PFSK-1 (cell line): ENCODE data around the gene ARRDC2.

Experiments used
- FOXP2 ChIP-seq: optimal IDR thresholded peaks from 2 replicates; pipeline ENCODE3; 2011; ENCODE audit warnings: borderline replicate concordance, control low read depth, inconsistent platforms; ENCODE audit not compliant: insufficient read depth; ENCODE audit errors: extremely low read length, extremely low read depth
- POLR2AphosphoS5 ChIP-seq: IDR thresholded peaks from 2 replicates; pipeline ENCODE4 v1.6.1; 2012; ENCODE audit warnings: low read depth, mild to moderate bottlenecking, control low read depth, low read length, moderate library complexity
- SIN3A ChIP-seq: IDR thresholded peaks from 2 replicates; pipeline ENCODE4 v1.6.1; 2012; ENCODE audit warnings: mild to moderate bottlenecking, low read length, moderate library complexity, borderline replicate concordance; ENCODE audit not compliant: insufficient read depth
- TAF1 ChIP-seq: IDR thresholded peaks from 2 replicates; pipeline ENCODE4 v1.6.1; 2012; ENCODE audit warnings: low read length, control low read depth, borderline replicate concordance; ENCODE audit not compliant: insufficient read depth
- TF ChIP-seq, protein P1 (sequence below), 2 experiments: IDR thresholded peaks; 2 replicates each; pipeline versions ENCODE4 v1.6.1 to v1.8.0; 2011 to 2012; ENCODE audit warnings: low read depth in 2 of 2, low read length in 2 of 2, control low read depth in 1 of 2, inconsistent platforms in 1 of 2, mild to moderate bottlenecking in 1 of 2, moderate library complexity in 1 of 2; ENCODE audit not compliant: insufficient read depth in 1 of 2

Gene ARRDC2

DNA sequence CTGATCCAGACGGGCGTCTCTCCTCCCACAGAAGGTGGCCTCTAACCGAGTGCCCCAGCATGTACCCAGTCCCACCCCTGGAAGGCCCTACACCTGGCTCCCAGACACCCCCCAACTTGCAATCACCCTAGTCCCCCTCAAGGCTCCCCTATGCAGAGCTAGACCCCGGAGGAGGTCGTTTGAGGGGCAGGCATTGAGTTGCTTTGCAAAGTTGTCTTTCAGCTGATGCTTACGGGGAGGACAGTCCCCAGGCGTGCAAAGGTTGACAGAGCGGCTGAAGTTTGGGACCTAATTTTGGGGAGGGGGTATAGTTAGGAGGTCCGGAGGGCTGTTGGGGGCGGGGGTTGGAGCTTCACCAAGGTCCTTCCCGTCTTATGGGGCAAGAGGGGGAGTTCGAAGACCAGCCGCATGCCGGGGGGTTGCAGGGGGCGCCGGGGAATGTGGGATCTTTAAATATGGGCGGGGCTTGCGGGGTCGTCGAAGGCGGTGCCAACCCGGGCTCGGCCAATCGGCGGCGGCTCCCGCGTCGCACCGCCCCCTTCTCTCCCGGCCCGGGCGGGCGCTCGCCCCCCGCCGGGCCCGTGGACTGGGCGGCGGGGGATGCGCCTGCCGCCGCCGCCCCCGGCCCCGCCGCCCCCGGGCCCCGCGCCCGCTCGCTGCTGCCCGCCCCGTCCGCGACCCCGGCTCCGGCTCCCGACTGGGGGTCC lies 41.3 kb upstream of the ARRDC2 start, which contains the start of gene KCNN1:
KCNN1 (plus strand) TSS at position 558 of the 707 bp plus-strand sequence. CDS start 6,782 bp downstream, outside the sequence.
- TF ChIP-seq, protein P1, sequence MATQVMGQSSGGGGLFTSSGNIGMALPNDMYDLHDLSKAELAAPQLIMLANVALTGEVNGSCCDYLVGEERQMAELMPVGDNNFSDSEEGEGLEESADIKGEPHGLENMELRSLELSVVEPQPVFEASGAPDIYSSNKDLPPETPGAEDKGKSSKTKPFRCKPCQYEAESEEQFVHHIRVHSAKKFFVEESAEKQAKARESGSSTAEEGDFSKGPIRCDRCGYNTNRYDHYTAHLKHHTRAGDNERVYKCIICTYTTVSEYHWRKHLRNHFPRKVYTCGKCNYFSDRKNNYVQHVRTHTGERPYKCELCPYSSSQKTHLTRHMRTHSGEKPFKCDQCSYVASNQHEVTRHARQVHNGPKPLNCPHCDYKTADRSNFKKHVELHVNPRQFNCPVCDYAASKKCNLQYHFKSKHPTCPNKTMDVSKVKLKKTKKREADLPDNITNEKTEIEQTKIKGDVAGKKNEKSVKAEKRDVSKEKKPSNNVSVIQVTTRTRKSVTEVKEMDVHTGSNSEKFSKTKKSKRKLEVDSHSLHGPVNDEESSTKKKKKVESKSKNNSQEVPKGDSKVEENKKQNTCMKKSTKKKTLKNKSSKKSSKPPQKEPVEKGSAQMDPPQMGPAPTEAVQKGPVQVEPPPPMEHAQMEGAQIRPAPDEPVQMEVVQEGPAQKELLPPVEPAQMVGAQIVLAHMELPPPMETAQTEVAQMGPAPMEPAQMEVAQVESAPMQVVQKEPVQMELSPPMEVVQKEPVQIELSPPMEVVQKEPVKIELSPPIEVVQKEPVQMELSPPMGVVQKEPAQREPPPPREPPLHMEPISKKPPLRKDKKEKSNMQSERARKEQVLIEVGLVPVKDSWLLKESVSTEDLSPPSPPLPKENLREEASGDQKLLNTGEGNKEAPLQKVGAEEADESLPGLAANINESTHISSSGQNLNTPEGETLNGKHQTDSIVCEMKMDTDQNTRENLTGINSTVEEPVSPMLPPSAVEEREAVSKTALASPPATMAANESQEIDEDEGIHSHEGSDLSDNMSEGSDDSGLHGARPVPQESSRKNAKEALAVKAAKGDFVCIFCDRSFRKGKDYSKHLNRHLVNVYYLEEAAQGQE (IDR thresholded peaks at IDR 0.05; ENCODE audit: insufficient read depth in 1 of 2, low read depth in 2 of 2, low read length in 2 of 2) = no peak
- no peak for TF ChIP-seq SIN3A
- TF ChIP-seq FOXP2 = no peak
- TF ChIP-seq POLR2AphosphoS5 = no peak
- TF ChIP-seq TAF1 = no peak

DNA sequence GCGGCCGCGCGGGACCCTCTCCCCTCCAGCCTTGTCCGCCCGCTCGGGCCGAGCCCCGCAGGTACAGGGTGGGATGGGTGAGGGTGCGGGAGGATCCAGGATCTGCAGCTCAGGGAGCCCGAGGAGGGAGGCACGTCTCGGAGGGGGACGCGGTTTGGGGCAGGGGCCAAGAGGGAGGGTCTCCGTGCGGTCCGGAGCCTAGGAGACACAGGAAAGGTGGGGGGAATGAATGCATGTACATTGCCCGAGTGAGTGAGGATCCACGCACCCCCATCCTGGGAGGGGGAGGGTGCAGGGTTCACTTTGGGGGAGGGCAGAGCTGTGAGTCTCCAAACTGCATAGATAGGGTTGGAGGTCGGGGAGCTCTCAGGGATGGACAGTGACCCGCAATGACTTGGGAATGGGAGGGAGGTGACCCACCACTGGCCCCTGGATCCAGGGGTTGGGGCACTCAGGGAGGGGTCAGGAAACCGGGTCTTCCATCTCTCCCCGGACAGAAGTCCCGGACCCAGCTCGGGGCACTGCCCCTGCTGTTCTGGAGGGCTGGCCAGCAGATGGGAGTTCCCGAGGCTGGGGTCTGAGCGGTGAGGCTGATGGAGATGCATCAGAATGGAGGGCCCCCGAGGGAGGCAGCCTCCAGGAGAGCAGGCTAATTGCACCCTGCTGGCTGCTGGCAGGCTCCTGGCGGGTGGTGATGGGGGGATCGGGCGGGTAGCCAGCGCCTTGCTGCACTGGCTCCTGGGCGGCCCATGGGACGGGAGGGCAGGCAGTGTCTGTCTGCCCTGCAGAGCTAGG lies 40.5 kb upstream of the ARRDC2 start:
- TF ChIP-seq SIN3A (no peak), FOXP2 (no peak), TAF1 (no peak), POLR2AphosphoS5 (no peak)
- TF ChIP-seq, protein P1 (IDR thresholded peaks at IDR 0.05; ENCODE audit: insufficient read depth in 1 of 2, low read depth in 2 of 2, low read length in 2 of 2) = no peak

DNA sequence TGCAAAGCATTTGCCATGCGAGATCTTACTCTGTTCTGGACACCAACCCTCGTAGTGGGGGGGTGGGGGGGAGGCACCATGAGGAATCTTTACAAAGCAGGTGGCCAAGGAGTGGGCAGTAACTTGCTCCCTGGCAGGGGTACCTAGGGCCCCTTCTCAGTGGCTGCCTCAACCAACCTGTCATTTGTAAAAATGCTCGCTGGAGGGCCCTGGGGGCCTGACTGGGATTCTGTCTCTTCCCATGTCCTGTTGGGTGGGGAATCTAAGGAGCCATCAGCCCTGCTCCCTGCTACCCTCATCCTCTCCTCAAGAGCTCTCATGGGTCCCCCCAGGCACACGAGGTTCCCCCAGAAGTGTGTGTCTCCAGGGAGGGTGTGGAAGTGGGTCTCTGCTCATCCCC lies 39.6 kb upstream of the ARRDC2 start:
- no peak for TF ChIP-seq FOXP2
- TF ChIP-seq TAF1 = no peak
- TF ChIP-seq SIN3A = no peak
- no peak for TF ChIP-seq POLR2AphosphoS5
- TF ChIP-seq, protein P1 (IDR thresholded peaks at IDR 0.05; ENCODE audit: insufficient read depth in 1 of 2, low read depth in 2 of 2, low read length in 2 of 2) = no peak

DNA sequence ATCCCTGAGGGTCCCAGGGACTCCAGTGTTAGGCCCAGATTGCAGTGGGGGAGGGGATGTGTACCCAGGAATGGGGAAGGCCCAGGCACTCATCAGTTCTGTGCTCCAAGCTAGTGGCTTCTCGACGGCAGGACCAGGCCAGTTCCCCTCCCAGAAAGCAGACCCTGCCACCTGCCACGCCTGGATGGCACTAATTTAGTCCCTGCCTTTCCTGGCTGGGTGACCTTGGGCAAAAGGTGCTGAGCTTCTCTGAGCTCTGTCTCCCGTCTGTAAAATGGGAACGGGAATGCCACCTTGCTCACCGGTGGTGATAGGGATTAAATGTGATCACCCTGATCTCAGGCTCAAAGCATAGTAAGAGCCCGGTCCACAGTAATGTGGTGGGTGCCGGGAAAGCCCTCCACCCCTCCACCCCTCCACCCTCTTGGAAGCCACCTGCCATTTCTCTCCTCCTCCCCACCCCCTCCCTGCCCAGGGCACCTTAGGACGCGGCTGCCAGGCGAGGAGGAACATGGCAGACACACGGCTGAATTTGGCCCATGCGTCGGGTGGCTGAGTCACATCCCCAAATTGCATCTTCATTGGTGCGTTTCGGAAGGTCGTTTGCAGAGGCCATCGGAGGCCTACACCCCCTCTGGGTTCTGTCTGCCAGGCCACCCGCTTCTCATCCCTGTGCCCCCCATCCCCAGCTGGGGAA lies 38.7 kb upstream of the ARRDC2 start:
- TF ChIP-seq SIN3A = no peak
- TF ChIP-seq TAF1 = no peak
- TF ChIP-seq FOXP2 = no peak
- TF ChIP-seq, protein P1 (IDR thresholded peaks at IDR 0.05; ENCODE audit: insufficient read depth in 1 of 2, low read depth in 2 of 2, low read length in 2 of 2) = no peak
- no peak for TF ChIP-seq POLR2AphosphoS5
